Stimulated activated CD4-positive, alpha-beta T cell treated with anti-CD3 and anti-CD28 coated beads, Interleukin-1b, Interleukin-23, amount 100 ng/mL, for 48 hours (primary cell): ENCODE measurements around the gene PRKG1.

Experiments
- DNase-seq: peaks from one replicate; pipeline ENCODE4 v3.0.0-alpha.2; 2020

PRKG1 gene

GRCh38 chr10:52248697-52249306, 1174.5 kb downstream of the PRKG1 start:
- DNase-seq, result no peak

- no peak for DNase-seq
Observed at GRCh38 chr10:52249850-52250395, 1175.6 kb downstream of the PRKG1 start.

- DNase-seq, result no peak
Observed at GRCh38 chr10:52250510-52250909, 1176.2 kb downstream of the PRKG1 start.

- no peak for DNase-seq
Observed at GRCh38 chr10:52252307-52252706, 1178.0 kb downstream of the PRKG1 start.

GRCh38 chr10:52256832-52257691, 1182.8 kb downstream of the PRKG1 start:
- no peak for DNase-seq

- DNase-seq, result no peak
Observed at GRCh38 chr10:52257692-52258075, 1183.4 kb downstream of the PRKG1 start.

GRCh38 chr10:52258799-52259425, 1184.6 kb downstream of the PRKG1 start:
- no peak for DNase-seq

- no peak for DNase-seq
Observed at GRCh38 chr10:52259426-52259812, 1185.1 kb downstream of the PRKG1 start.

GRCh38 chr10:52261362-52261761, 1187.1 kb downstream of the PRKG1 start:
- no peak for DNase-seq

GRCh38 chr10:52265131-52265926, 1191.0 kb downstream of the PRKG1 start:
- DNase-seq, result no peak

GRCh38 chr10:52266858-52267257, 1192.6 kb downstream of the PRKG1 start:
- no peak for DNase-seq

GRCh38 chr10:52268790-52269189, 1194.5 kb downstream of the PRKG1 start:
- no peak for DNase-seq

- no peak for DNase-seq
Observed at GRCh38 chr10:52269233-52269632, 1194.9 kb downstream of the PRKG1 start.

- no peak for DNase-seq
Observed at GRCh38 chr10:52276163-52276562, 1201.9 kb downstream of the PRKG1 start.

- DNase-seq, result no peak
Observed at GRCh38 chr10:52276986-52277385, 1202.7 kb downstream of the PRKG1 start.

GRCh38 chr10:52279546-52279945, 1205.3 kb downstream of the PRKG1 start:
- DNase-seq, result no peak

- no peak for DNase-seq
Observed at GRCh38 chr10:52280051-52280450, 1205.8 kb downstream of the PRKG1 start.

GRCh38 chr10:52283174-52283573, 1208.9 kb downstream of the PRKG1 start:
- no peak for DNase-seq

- no peak for DNase-seq
Observed at GRCh38 chr10:52284416-52285013, 1210.2 kb downstream of the PRKG1 start.

GRCh38 chr10:52287866-52288265, 1213.6 kb downstream of the PRKG1 start:
- DNase-seq, result no peak

GRCh38 chr10:52297747-52298146, 1223.5 kb downstream of the PRKG1 start:
- no peak for DNase-seq

GRCh38 chr10:52300599-52301277, 1226.5 kb downstream of the PRKG1 start:
- no peak for DNase-seq
